Astrocyte (in vitro differentiated cells and primary cell): Measurements from ENCODE around the gene TYK2. TPM values are rescaled to one million over a fixed set of nuclear protein-coding genes. Genes with fewer than 3 reads are reported as not detected.

Experiments
- DNase-seq: peaks from one replicate; pipeline ENCODE4 v3.0.0-alpha.2; 2010; ENCODE audit warnings: low read depth
- FAIRE-seq: peaks from 2 replicates; lab custom pipeline; 2011; peaks lifted over from hg19 to GRCh38; lab: Jason Lieb, UNC
- H2AFZ ChIP-seq: 2 replicates; pipeline ENCODE4 v1.6.0; 2012; ENCODE audit warnings: low read depth, low read length, inconsistent platforms
- H3K27ac ChIP-seq: 2 replicates; pipeline ENCODE4 v1.5.1; 2011; ENCODE audit warnings: low read depth, low read length, inconsistent platforms
- H3K27me3 ChIP-seq: 2 replicates; pipeline ENCODE4 v1.6.0; 2011; ENCODE audit warnings: low read length, inconsistent platforms; ENCODE audit not compliant: insufficient read depth
- H3K36me3 ChIP-seq: 2 replicates; pipeline ENCODE4 v1.5.1; 2011; ENCODE audit warnings: low read length, inconsistent platforms; ENCODE audit not compliant: insufficient read depth
- H3K4me1 ChIP-seq: 2 replicates; pipeline ENCODE4 v1.5.1; 2011; ENCODE audit warnings: low read length, inconsistent platforms; ENCODE audit not compliant: insufficient read depth
- H3K4me2 ChIP-seq: 2 replicates; pipeline ENCODE4 v1.6.0; 2012; ENCODE audit warnings: low read length, inconsistent platforms
- H3K4me3 ChIP-seq: 2 replicates; pipeline ENCODE4 v1.5.1; 2011; ENCODE audit warnings: low read depth, mild to moderate bottlenecking, low read length, inconsistent platforms; ENCODE audit not compliant: insufficient read depth
- H3K79me2 ChIP-seq: 2 replicates; pipeline ENCODE4 v1.6.0; 2012; ENCODE audit warnings: mild to moderate bottlenecking, low read length, inconsistent platforms; ENCODE audit not compliant: insufficient read depth
- H3K9ac ChIP-seq: 2 replicates; pipeline ENCODE4 v1.6.0; 2012; ENCODE audit warnings: mild to moderate bottlenecking, low read length, inconsistent platforms
- H3K9me3 ChIP-seq: 2 replicates; pipeline ENCODE4 v1.5.1; 2012; ENCODE audit warnings: low read depth, mild to moderate bottlenecking, low read length, inconsistent platforms; ENCODE audit not compliant: insufficient read depth
- H4K20me1 ChIP-seq: 2 replicates; pipeline ENCODE4 v1.6.0; 2012; ENCODE audit warnings: low read length, inconsistent platforms; ENCODE audit not compliant: insufficient read depth
- H3K27ac Mint-ChIP-seq: one replicate; pipeline ENCODE4 v1.8.0; 2021; ENCODE audit warnings: mild to moderate bottlenecking, mixed read lengths; ENCODE audit not compliant: unreplicated experiment
- H3K27me3 Mint-ChIP-seq: one replicate; pipeline ENCODE4 v1.8.0; 2021; ENCODE audit warnings: low read depth, mixed read lengths; ENCODE audit not compliant: unreplicated experiment
- H3K36me3 Mint-ChIP-seq: one replicate; pipeline ENCODE4 v1.8.0; 2021; ENCODE audit warnings: low read depth, mixed read lengths; ENCODE audit not compliant: unreplicated experiment
- H3K4me1 Mint-ChIP-seq: one replicate; pipeline ENCODE4 v1.8.0; 2021; ENCODE audit warnings: low read depth, mixed read lengths; ENCODE audit not compliant: unreplicated experiment
- H3K4me3 Mint-ChIP-seq: one replicate; pipeline ENCODE4 v1.8.0; 2021; ENCODE audit warnings: mild to moderate bottlenecking, moderate library complexity, mixed read lengths; ENCODE audit not compliant: unreplicated experiment
- H3K9me3 Mint-ChIP-seq: one replicate; pipeline ENCODE4 v1.8.0; 2021; ENCODE audit warnings: mild to moderate bottlenecking, mixed read lengths; ENCODE audit not compliant: unreplicated experiment
- EZH2 ChIP-seq: IDR thresholded peaks from 2 replicates; pipeline ENCODE4 v1.6.1; 2012; ENCODE audit warnings: mild to moderate bottlenecking, low read length, inconsistent platforms; ENCODE audit not compliant: insufficient read depth
- total RNA-seq: library from RNA; stranded (reverse); gene quantifications from 2 replicates; pipeline ENCODE4 v1.2.1, GENCODE V29; 2021
- TF ChIP-seq, protein P1 (sequence below): IDR thresholded peaks from 2 replicates; pipeline ENCODE4 v1.5.1; 2011; ENCODE audit warnings: low read depth, mild to moderate bottlenecking, inconsistent platforms, low read length, moderate library complexity; ENCODE audit not compliant: insufficient read depth

The TYK2 gene
- total RNA-seq, 1 donor from 2014 or later = 76.5 TPM

DNA sequence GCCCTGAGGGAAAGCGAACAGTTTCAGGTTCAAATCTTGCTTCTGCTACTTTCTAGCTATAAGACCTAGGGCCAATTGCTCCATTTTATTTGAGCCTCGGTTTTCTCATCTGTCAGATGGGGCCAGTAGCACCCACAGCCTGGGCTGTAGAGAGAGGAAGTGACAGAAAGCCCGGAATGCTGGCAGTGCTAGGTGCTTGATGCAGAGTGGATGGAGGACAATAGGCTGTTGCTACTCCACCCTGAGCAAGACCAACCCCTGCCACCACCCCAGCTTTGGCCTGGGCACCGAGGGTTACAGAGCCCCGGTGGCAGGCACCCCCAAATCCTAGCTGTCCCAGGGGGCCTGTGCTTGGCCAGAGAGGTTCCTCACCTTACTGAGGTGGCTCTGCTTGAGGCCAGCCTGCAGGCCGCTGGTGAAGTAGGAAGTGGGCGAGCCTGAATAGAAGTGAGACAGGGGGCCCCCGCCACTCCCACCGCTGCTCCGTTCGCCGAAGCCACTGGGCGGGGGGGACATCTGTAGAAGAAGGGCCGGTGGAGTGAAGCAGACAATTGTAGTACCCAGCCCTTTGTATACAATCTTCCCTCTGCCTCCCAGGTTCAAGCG is 62.4 kb downstream of the TYK2 start:
- Histone ChIP-seq H3K27ac (no peak overlapping the region), H2AFZ (no peak overlapping the region), H3K4me2 (no peak overlapping the region), H3K9me3 (no peaks in the 10 kb centered on the region), H3K4me1 (no peaks in the 10 kb centered on the region), H3K36me3 (peaks cover 12% of the 10 kb centered on the region), H4K20me1 (peaks cover 8% of the 10 kb centered on the region), H3K4me3 (no peak overlapping the region), H3K79me2 (peaks cover 6% of the 10 kb centered on the region), H3K27me3 (no peaks in the 10 kb centered on the region), H3K9ac (no peak overlapping the region)
- Mint-ChIP-seq H3K36me3 (peaks cover 11% of the 10 kb centered on the region), H3K4me3 (no peak overlapping the region), H3K9me3 (no peaks in the 10 kb centered on the region), H3K27ac (no peak overlapping the region), H3K27me3 (no peaks in the 10 kb centered on the region), H3K4me1 (peaks cover 6% of the 10 kb centered on the region)
- DNase-seq (no peak), FAIRE-seq (no peak)
- TF ChIP-seq, protein P1, sequence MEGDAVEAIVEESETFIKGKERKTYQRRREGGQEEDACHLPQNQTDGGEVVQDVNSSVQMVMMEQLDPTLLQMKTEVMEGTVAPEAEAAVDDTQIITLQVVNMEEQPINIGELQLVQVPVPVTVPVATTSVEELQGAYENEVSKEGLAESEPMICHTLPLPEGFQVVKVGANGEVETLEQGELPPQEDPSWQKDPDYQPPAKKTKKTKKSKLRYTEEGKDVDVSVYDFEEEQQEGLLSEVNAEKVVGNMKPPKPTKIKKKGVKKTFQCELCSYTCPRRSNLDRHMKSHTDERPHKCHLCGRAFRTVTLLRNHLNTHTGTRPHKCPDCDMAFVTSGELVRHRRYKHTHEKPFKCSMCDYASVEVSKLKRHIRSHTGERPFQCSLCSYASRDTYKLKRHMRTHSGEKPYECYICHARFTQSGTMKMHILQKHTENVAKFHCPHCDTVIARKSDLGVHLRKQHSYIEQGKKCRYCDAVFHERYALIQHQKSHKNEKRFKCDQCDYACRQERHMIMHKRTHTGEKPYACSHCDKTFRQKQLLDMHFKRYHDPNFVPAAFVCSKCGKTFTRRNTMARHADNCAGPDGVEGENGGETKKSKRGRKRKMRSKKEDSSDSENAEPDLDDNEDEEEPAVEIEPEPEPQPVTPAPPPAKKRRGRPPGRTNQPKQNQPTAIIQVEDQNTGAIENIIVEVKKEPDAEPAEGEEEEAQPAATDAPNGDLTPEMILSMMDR = no peak
- no peak for TF ChIP-seq EZH2

DNA sequence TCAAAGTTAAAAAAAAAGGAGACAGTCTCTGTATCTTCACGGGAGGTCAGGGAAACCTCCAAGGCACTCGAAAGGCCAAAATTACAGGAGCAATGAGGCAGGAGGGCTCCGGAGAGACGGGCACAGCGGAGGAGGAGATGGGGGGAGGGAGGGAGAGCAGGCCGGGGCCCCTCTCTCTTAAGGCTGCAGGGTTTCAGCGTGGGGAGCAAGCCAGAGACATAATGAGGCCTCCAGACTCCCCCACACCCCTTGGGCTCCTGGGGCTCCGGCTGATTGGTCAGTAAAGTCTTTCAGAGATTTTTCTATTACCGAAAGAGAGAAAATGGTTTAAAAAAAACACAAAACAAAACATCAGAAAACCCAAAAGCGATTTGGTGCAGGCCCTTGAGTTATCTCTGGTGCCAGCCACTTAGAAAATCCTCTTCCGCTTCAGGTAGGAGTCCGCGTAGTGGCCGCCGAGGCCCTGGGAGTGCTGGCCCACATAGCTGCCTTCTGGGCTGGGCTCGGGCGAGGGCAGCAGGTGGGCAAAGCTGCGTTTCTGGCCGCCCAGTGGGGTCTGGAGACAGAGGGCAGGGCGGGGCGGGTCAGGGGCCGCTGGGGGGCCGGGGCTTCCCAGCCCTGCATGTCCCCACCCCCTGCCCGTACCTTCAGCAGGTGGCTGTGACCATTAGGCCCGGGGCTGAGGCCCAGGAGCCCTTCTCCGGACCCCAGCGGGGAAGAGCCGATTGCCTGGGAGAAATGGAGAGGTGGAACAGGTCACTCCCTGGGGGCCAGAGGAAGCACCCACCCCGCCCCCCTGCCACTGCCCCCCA is 63.1 kb downstream of the TYK2 start:
- Histone ChIP-seq H2AFZ (no peak overlapping the region), H3K4me2 (no peak overlapping the region), H3K79me2 (peaks cover 6% of the 10 kb centered on the region), H3K36me3 (peaks cover 12% of the 10 kb centered on the region), H3K4me3 (no peak overlapping the region), H3K4me1 (no peaks in the 10 kb centered on the region), H3K27me3 (no peaks in the 10 kb centered on the region), H3K27ac (no peak overlapping the region), H3K9me3 (no peaks in the 10 kb centered on the region), H3K9ac (no peak overlapping the region), H4K20me1 (peaks cover 6% of the 10 kb centered on the region)
- FAIRE-seq (no peak), DNase-seq (no peak)
- TF ChIP-seq EZH2 = no peak
- TF ChIP-seq, protein P1 = no peak
- no peaks in the 10 kb centered on the region for H3K27me3 Mint-ChIP-seq
- H3K4me1 Mint-ChIP-seq = peaks cover 6% of the 10 kb centered on the region
- H3K9me3 Mint-ChIP-seq = no peaks in the 10 kb centered on the region
- no peak overlapping the region for H3K27ac Mint-ChIP-seq
- peaks cover 11% of the 10 kb centered on the region for H3K36me3 Mint-ChIP-seq
- peak overlapping the region; percentile 57 for H3K4me3 Mint-ChIP-seq
